Muscle layer of colon (tissue), 2 donors: ENCODE measurements around the gene UBE2D2.

Source experiments
- H3K27ac ChIP-seq: one replicate; pipeline ENCODE4 v1.7.0; 2013; ENCODE audit warnings: low read depth, mild to moderate bottlenecking, low read length, moderate library complexity
- H3K27me3 ChIP-seq, 2 donors: one replicate each; pipeline ENCODE4 v1.7.0; 2013; ENCODE audit warnings: low read length in 2 of 2, mild to moderate bottlenecking in 2 of 2; ENCODE audit not compliant: insufficient read depth in 2 of 2, control insufficient read depth in 1 of 2
- H3K36me3 ChIP-seq: one replicate; pipeline ENCODE4 v1.7.0; 2013; ENCODE audit warnings: mild to moderate bottlenecking, low read length; ENCODE audit not compliant: insufficient read depth
- H3K4me1 ChIP-seq: one replicate; pipeline ENCODE4 v1.7.0; 2013; ENCODE audit warnings: mild to moderate bottlenecking, low read length; ENCODE audit not compliant: insufficient read depth
- H3K4me3 ChIP-seq, 2 donors: one replicate each; pipeline ENCODE4 v1.7.0; 2013; ENCODE audit warnings: low read length in 2 of 2, low read depth in 1 of 2, mild to moderate bottlenecking in 1 of 2, moderate library complexity in 1 of 2
- H3K9ac ChIP-seq: one replicate; pipeline ENCODE4 v1.7.0; 2013; ENCODE audit warnings: low read length
- H3K9me3 ChIP-seq: one replicate; pipeline ENCODE4 v1.7.0; 2013; ENCODE audit warnings: mild to moderate bottlenecking, low read length
- donor health status: abdominal sarcoma.
- donor health status: Adenocarcinoma of cecum.

Gene UBE2D2

GRCh38 chr5:139646111-139646510 is 85.0 kb downstream of the UBE2D2 start:
- H3K4me1 ChIP-seq = peaks cover 19% of the 10 kb centered on the region
- H3K27ac ChIP-seq = no peak overlapping the region
- no peaks in the 10 kb centered on the region for H3K9me3 ChIP-seq
- H3K27me3 ChIP-seq = peaks cover 0 to 16% of the 10 kb centered on the region in 2 donors
- H3K4me3 ChIP-seq = no peak overlapping the region
- no peaks in the 10 kb centered on the region for H3K36me3 ChIP-seq
- no peak overlapping the region for H3K9ac ChIP-seq

- H3K4me3 ChIP-seq = peak overlapping the region in 1 of 2 donors; percentile 53
- no peaks in the 10 kb centered on the region for H3K36me3 ChIP-seq
- no peaks in the 10 kb centered on the region for H3K9me3 ChIP-seq
- H3K27me3 ChIP-seq = peaks cover 0 to 16% of the 10 kb centered on the region in 2 donors
- H3K4me1 ChIP-seq = peaks cover 28% of the 10 kb centered on the region
- H3K9ac ChIP-seq = peak overlapping the region; percentile 20
- no peak overlapping the region for H3K27ac ChIP-seq
Measured at GRCh38 chr5:139646912-139647505, 85.9 kb downstream of the UBE2D2 start.

- Histone ChIP-seq H3K9ac (peak overlapping the region; percentile 20), H3K36me3 (no peaks in the 10 kb centered on the region), H3K27me3 (peaks cover 0 to 16% of the 10 kb centered on the region in 2 donors), H3K4me1 (peaks cover 34% of the 10 kb centered on the region), H3K27ac (no peak overlapping the region), H3K9me3 (no peaks in the 10 kb centered on the region), H3K4me3 (peak overlapping the region; percentile 53 to 97)
Measured at GRCh38 chr5:139647506-139648204, 86.5 kb downstream of the UBE2D2 start.

DNA sequence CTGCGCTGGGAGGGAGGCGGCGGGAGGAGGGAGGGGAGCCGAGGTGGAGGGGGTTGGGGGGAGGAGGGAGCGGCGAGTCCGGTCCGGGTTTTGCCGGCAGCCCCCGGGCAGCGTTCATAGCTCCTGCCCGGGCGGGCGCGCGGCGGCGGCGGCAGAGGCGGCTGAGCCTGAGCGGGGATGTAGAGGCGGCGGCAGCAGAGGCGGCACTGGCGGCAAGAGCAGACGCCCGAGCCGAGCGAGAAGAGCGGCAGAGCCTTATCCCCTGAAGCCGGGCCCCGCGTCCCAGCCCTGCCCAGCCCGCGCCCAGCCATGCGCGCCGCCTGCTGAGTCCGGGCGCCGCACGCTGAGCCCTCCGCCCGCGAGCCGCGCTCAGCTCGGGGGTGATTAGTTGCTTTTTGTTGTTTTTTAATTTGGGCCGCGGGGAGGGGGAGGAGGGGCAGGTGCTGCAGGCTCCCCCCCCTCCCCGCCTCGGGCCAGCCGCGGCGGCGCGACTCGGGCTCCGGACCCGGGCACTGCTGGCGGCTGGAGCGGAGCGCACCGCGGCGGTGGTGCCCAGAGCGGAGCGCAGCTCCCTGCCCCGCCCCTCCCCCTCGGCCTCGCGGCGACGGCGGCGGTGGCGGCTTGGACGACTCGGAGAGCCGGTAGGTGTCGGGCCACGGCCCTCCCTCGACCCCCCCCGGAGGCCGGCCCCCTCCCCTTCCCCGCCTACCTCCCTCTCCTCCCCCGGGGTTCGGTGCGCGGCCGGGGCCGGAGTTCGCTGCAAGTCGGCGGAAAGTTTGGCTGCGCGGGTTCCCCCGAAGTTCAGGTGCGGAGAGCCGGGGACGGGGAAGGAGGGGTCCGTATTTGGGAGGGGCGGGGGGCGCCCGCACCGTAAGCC is 87.3 kb downstream of the UBE2D2 start, which contains the start of gene CXXC5:
Gene CXXC5 (plus strand): TSS at position 145 of the 877 bp plus-strand sequence. CDS start 32,175 bp downstream, outside the sequence.
- H3K9ac ChIP-seq = peak within 1 kb of the TSS; percentile 53
- H3K27ac ChIP-seq = peak within 1 kb of the TSS; percentile 79
- no peaks in the 10 kb centered on the region for H3K36me3 ChIP-seq
- H3K27me3 ChIP-seq = peaks cover 0 to 16% of the 10 kb centered on the region in 2 donors
- peak within 1 kb of the TSS; percentile 80 to 97 for H3K4me3 ChIP-seq
- peaks cover 42% of the 10 kb centered on the region for H3K4me1 ChIP-seq
- H3K9me3 ChIP-seq = no peaks in the 10 kb centered on the region

GRCh38 chr5:139649082-139649991 is 88.2 kb downstream of the UBE2D2 start:
- Histone ChIP-seq H3K4me3 (peak overlapping the region; percentile 80 to 97), H3K27me3 (peaks cover 0 to 16% of the 10 kb centered on the region in 2 donors), H3K27ac (peak overlapping the region; percentile 79), H3K36me3 (no peaks in the 10 kb centered on the region), H3K4me1 (peaks cover 51% of the 10 kb centered on the region), H3K9me3 (no peaks in the 10 kb centered on the region), H3K9ac (peak overlapping the region; percentile 53)

DNA sequence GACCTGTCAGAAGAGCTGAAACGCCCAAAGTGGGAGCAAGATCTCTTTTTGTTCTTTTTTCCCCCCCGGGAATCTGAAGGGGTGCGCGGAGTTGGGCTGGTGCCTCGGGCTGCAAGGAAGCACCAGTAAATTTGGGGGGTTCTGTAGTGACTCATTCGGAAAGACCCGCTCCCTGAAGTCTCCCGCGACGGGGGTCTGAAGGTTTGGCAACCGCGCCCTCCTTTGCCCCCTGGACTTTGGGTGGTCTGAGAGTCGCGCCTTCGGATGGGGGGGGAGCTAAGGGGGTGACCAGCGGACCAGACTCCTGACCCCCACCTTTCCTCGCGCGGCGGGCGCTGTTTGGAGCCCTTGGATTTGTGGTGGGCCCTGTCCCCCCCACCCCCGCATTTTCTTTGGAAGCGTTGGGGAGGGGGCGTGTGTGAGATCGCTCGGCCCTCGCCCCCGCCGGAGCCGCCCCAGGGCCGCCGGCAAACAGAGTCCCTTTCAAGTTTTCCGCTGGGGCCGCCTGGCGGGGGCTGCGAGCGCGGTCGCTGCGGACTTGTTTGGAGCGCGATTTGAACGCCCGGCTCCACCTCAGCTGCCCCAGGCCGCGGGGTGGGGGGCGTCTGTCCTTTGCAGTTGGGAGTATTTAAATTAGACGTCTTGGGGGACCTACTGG is 89.0 kb downstream of the UBE2D2 start:
- Histone ChIP-seq H3K4me1 (peaks cover 59% of the 10 kb centered on the region), H3K9ac (peak overlapping the region; percentile 53)

GRCh38 chr5:139650689-139651042 is 89.5 kb downstream of the UBE2D2 start:
- Histone ChIP-seq H3K4me3 (peak overlapping the region; percentile 80 to 97), H3K9ac (no peak overlapping the region), H3K36me3 (no peaks in the 10 kb centered on the region), H3K9me3 (no peaks in the 10 kb centered on the region), H3K4me1 (peaks cover 64% of the 10 kb centered on the region), H3K27me3 (peaks cover 0 to 16% of the 10 kb centered on the region in 2 donors), H3K27ac (peak overlapping the region; percentile 79)

More for the DNA sequence above, 89.0 kb downstream of the UBE2D2 start:
- H3K27me3 ChIP-seq = peaks cover 0 to 16% of the 10 kb centered on the region in 2 donors
- H3K27ac ChIP-seq = peak overlapping the region; percentile 79
- no peaks in the 10 kb centered on the region for H3K9me3 ChIP-seq
- H3K4me3 ChIP-seq = peak overlapping the region; percentile 80 to 97
- H3K36me3 ChIP-seq = no peaks in the 10 kb centered on the region

GRCh38 chr5:139651043-139651834 is 90.1 kb downstream of the UBE2D2 start:
- Histone ChIP-seq H3K4me1 (peaks cover 70% of the 10 kb centered on the region), H3K4me3 (peak overlapping the region; percentile 80 to 97), H3K27ac (peak overlapping the region; percentile 79), H3K36me3 (no peaks in the 10 kb centered on the region), H3K27me3 (peaks cover 0 to 16% of the 10 kb centered on the region in 2 donors), H3K9ac (peak overlapping the region; percentile 27), H3K9me3 (no peaks in the 10 kb centered on the region)

DNA sequence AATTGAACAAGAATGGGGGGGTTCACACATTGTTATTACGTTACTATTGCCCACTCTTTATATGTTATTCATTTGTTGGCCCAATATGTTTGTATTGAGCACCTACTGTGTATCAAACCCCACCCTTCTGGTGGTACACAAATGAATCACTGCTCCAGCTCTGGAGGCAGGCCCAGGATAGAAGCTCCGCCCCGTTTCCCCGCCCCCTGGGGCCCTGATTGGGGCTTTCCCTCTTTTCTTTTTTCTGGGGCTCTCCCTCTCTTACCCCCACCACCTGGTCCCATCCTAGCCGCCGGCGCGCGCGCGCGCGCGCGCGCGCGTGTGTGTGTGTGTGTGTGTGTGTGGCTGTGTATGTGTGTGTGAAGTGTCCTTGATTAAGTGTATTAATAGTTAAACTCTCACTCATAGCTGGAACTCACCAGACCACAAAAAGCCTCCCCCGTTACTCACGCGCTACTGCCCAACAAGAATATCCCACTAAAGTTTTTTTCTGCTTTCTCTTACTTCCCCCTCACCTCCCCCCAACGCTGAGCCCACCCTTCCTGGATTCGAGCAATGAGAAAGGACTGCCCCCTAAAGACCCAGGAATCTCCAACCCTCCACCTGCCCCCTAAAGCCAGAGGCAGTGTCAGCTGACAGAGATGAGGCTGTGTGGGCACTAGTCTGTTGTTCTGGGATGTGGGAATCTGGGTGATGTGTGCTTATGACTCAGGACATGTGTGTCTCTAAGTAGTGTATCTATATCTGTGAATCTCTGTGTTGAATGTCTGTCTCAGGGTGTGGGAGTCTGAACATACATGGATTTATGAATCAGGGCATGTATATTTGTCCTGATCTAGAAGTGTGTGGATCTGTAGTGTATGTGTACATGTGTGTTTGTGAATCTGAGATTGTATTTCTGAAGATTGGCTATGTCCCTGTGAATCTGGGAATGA is 91.0 kb downstream of the UBE2D2 start:
- Histone ChIP-seq H3K9me3 (no peaks in the 10 kb centered on the region), H3K9ac (peak overlapping the region; percentile 37), H3K4me1 (peaks cover 74% of the 10 kb centered on the region), H3K36me3 (no peaks in the 10 kb centered on the region), H3K27me3 (peaks cover 0 to 16% of the 10 kb centered on the region in 2 donors), H3K27ac (peak overlapping the region; percentile 83), H3K4me3 (peak overlapping the region in 1 of 2 donors; percentile 80)
